ENCODE measurements around the gene TNS1. TPM values are rescaled to one million over a fixed set of nuclear protein-coding genes. Genes with fewer than 3 reads are reported as not detected.

The TNS1 gene
- total RNA-seq, 2 donors from 2014 or later: 20.6 to 164 TPM

DNA sequence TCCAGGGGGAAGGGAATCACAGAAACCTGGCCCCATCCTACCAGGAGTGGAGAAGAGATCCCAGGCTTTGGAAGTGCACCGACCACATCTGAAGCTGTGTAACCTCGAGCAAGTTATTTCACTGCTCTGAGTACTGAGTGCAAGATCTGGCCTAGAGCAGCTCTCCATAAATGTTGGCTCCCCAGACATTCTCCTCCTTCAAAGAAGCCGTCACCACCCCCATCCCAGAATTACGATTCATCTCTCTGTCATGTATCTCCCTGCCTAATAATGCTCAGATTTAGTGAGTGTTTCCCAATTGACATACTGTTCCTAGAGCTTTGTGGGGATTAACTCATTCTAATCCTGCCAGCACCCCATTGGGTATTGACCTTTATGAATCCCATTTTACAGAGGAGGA lies 51.7 kb downstream of the TNS1 start:
- Histone ChIP-seq H3K36me3 (no peaks in the 10 kb centered on the region), H3K27ac (no peak overlapping the region), H3K4me3 (no peak overlapping the region), H3K27me3 (no peaks in the 10 kb centered on the region), H3K4me1 (no peaks in the 10 kb centered on the region), H3K9me3 (no peaks in the 10 kb centered on the region), H3K9ac (ENCODE audit: low read depth in 2 of 2, low read length in 2 of 2) (no peak overlapping the region)
- DNase-seq: no peak
- intact Hi-C loops (cut with DNase I): no loop called here
- TF ChIP-seq CTCF (IDR thresholded peaks at IDR 0.05): no peak

GRCh38 chr2:217950401-217950871 lies 52.4 kb downstream of the TNS1 start:
- Histone ChIP-seq H3K4me1 (no peaks in the 10 kb centered on the region), H3K27ac (no peak overlapping the region), H3K27me3 (no peaks in the 10 kb centered on the region), H3K36me3 (no peaks in the 10 kb centered on the region), H3K4me3 (no peak overlapping the region), H3K9me3 (no peaks in the 10 kb centered on the region), H3K9ac (ENCODE audit: low read depth in 2 of 2, low read length in 2 of 2) (no peak overlapping the region)
- no peak for DNase-seq
- intact Hi-C loops (cut with DNase I): no loop called here
- no peak for TF ChIP-seq CTCF (IDR thresholded peaks at IDR 0.05)

DNA sequence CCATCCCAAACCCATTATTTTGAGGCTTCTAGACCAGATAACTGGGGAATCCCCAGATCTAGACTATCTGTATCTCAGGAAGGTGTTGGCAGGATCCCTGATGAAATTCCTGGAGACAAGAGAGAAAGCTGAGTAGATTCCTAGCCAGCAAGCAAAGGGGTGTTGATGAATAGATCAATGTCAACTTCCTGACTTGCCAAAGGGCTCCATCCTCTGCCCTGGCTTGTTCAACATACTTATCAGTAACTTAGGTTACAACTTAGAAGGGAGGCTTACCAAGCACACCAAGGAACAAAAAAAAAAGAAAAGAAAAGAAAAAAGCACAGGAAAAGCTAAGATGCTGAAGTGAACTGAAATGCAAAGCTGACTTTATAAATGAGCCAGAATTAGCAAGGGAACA lies 53.3 kb downstream of the TNS1 start:
- Histone ChIP-seq H3K4me1 (no peaks in the 10 kb centered on the region), H3K27ac (no peak overlapping the region)
- intact Hi-C loops (cut with DNase I): no loop called here

GRCh38 chr2:217948897-217949296 lies 53.9 kb downstream of the TNS1 start:
- H3K9me3 ChIP-seq: no peaks in the 10 kb centered on the region
- no peak for DNase-seq
- no peak overlapping the region for H3K4me3 ChIP-seq
- intact Hi-C loops (cut with DNase I): no loop called here
- TF ChIP-seq CTCF (IDR thresholded peaks at IDR 0.05): no peak
- no peak overlapping the region for H3K27ac ChIP-seq
- no peak overlapping the region for H3K9ac ChIP-seq (ENCODE audit: low read depth in 2 of 2, low read length in 2 of 2)
- H3K36me3 ChIP-seq: no peaks in the 10 kb centered on the region
- no peaks in the 10 kb centered on the region for H3K4me1 ChIP-seq
- H3K27me3 ChIP-seq: no peaks in the 10 kb centered on the region

More for the DNA sequence above, 53.3 kb downstream of the TNS1 start:
- Histone ChIP-seq H3K9me3 (no peaks in the 10 kb centered on the region), H3K9ac (ENCODE audit: low read depth in 2 of 2, low read length in 2 of 2) (no peak overlapping the region), H3K27me3 (no peaks in the 10 kb centered on the region), H3K4me3 (no peak overlapping the region), H3K36me3 (no peaks in the 10 kb centered on the region)
- TF ChIP-seq CTCF (IDR thresholded peaks at IDR 0.05): no peak
- DNase-seq: no peak

DNA sequence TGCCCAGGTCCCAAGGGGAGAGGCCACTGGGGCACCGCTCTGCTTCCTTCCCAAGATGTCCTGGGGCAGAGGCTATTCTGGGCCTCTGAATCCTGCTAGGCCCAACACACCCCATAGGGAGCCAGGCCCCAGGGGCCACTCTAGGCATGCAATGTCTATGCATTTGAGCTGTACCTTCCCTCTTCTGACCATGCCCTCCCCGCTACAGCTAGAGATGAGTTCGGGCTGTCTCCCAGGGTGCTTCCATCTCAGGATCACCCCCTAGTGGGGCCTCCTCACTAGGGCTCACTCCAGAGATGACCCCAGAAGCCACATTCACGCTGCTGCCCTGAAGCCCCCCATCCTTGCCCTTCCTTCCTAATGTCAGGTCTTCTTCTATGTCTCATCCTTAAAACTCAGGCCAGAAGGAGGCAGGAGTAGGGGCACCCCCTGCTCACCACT lies 54.4 kb downstream of the TNS1 start:
- no peaks in the 10 kb centered on the region for H3K4me1 ChIP-seq
- H3K27ac ChIP-seq: no peak overlapping the region
- TF ChIP-seq CTCF (IDR thresholded peaks at IDR 0.05): no peak
- no peak overlapping the region for H3K9ac ChIP-seq (ENCODE audit: low read depth in 2 of 2, low read length in 2 of 2)
- H3K36me3 ChIP-seq: no peaks in the 10 kb centered on the region
- H3K9me3 ChIP-seq: no peaks in the 10 kb centered on the region
- no peaks in the 10 kb centered on the region for H3K27me3 ChIP-seq
- no peak for DNase-seq
- intact Hi-C loops (cut with DNase I): no loop called here
- H3K4me3 ChIP-seq: no peak overlapping the region

All from colonic mucosa (tissue), 4 donors.